T follicular helper cell (primary cell): Measurements from ENCODE around the gene SHC2.
"Not testable (repeated sequence)": the region's sequence is repeated elsewhere in the genome, so short reads cannot be mapped to it uniquely, and the experiment has no call there.

Experiments used
- DNase-seq: peaks from one replicate; pipeline ENCODE4 v3.0.0-alpha.2; 2020; ENCODE audit warnings: low read depth

SHC2 gene

GRCh38 chr19:406135-406781 lies 54.6 kb downstream of the SHC2 start:
- no peak for DNase-seq

- no peak for DNase-seq
Observed at GRCh38 chr19:405121-405965, 55.5 kb downstream of the SHC2 start.

- no peak for DNase-seq
Observed at GRCh38 chr19:403221-404027, 57.4 kb downstream of the SHC2 start.

- no peak for DNase-seq
Observed at GRCh38 chr19:402786-403185, 58.0 kb downstream of the SHC2 start.

GRCh38 chr19:401866-402511 lies 58.8 kb downstream of the SHC2 start:
- no peak for DNase-seq

- DNase-seq = no peak
Observed at GRCh38 chr19:400976-401865, 59.6 kb downstream of the SHC2 start.

- no peak for DNase-seq
Observed at GRCh38 chr19:399370-399769, 61.5 kb downstream of the SHC2 start.

GRCh38 chr19:398719-399118 lies 62.1 kb downstream of the SHC2 start:
- DNase-seq = no peak

- DNase-seq = no peak
Observed at GRCh38 chr19:397941-398706, 62.7 kb downstream of the SHC2 start.

GRCh38 chr19:397321-397720 lies 63.5 kb downstream of the SHC2 start:
- no peak for DNase-seq

GRCh38 chr19:395467-395866 lies 65.4 kb downstream of the SHC2 start:
- no peak for DNase-seq

GRCh38 chr19:394857-395256 lies 66.0 kb downstream of the SHC2 start:
- DNase-seq = not testable (repeated sequence)

- DNase-seq = not testable (repeated sequence)
Observed at GRCh38 chr19:393560-393959, 67.3 kb downstream of the SHC2 start.

GRCh38 chr19:392375-392970 lies 68.4 kb downstream of the SHC2 start:
- DNase-seq = no peak

- DNase-seq = no peak
Observed at GRCh38 chr19:391726-392374, 69.0 kb downstream of the SHC2 start.

- DNase-seq = no peak
Observed at GRCh38 chr19:391207-391557, 69.7 kb downstream of the SHC2 start.

- no peak for DNase-seq
Observed at GRCh38 chr19:390386-391206, 70.2 kb downstream of the SHC2 start.

GRCh38 chr19:389935-390289 lies 70.9 kb downstream of the SHC2 start:
- no peak for DNase-seq
